HepG2 (cell line): ENCODE data around the gene MAVS. TPM values are rescaled to one million over a fixed set of nuclear protein-coding genes. Genes with fewer than 3 reads are reported as not detected.

Experiments used
- BCL6 ChIP-seq: IDR thresholded peaks from 2 replicates; pipeline ENCODE4 v1.6.1; 2016; ENCODE audit warnings: missing genetic modification reagents, missing compliant biosample characterization
- FOSL1 ChIP-seq: sonication (generic); formaldehyde crosslinking; IDR thresholded peaks from 2 replicates; pipeline ENCODE4 v1.9.0; 2021; ENCODE audit warnings: missing genetic modification reagents, borderline replicate concordance
- HNRNPL ChIP-seq: fragments of 200-400 bp; formaldehyde crosslinking; IDR thresholded peaks from 2 replicates; pipeline ENCODE4 v1.6.1; 2017; ENCODE audit warnings: mild to moderate bottlenecking, low read depth, low read length
- KDM4B ChIP-seq: sonication (generic); formaldehyde crosslinking; IDR thresholded peaks from 2 replicates; pipeline ENCODE4 v1.4.0; 2020; ENCODE audit warnings: missing genetic modification reagents
- NFYC ChIP-seq: IDR thresholded peaks from 2 replicates; pipeline ENCODE4 v1.6.1; 2016; ENCODE audit warnings: missing genetic modification reagents, missing compliant biosample characterization
- SAFB2 ChIP-seq: sonication (generic); formaldehyde crosslinking; IDR thresholded peaks from 2 replicates; pipeline ENCODE4 v1.5.1; 2020; ENCODE audit warnings: missing genetic modification reagents, low read depth, mild to moderate bottlenecking, borderline replicate concordance
- SOX6 ChIP-seq, 2 experiments: fragments of 450-650 bp in 1 of 2; sonication (generic) in 1 of 2; formaldehyde crosslinking in 1 of 2; IDR thresholded peaks; 2 replicates each; pipeline versions ENCODE4 v1.4.0 to v1.6.1; 2017 to 2020; ENCODE audit warnings: antibody characterized with exemption in 1 of 2, mild to moderate bottlenecking in 1 of 2, missing genetic modification reagents in 1 of 2
- ZNF121 ChIP-seq: sonication (generic); formaldehyde crosslinking; IDR thresholded peaks from 2 replicates; pipeline ENCODE4 v1.5.0; 2020; ENCODE audit warnings: mild to moderate bottlenecking, missing genetic modification reagents
- ZNF383 ChIP-seq: sonication (generic); formaldehyde crosslinking; IDR thresholded peaks from 2 replicates; pipeline ENCODE4 v1.4.0; 2020; ENCODE audit warnings: missing genetic modification reagents, mild to moderate bottlenecking, borderline replicate concordance
- ZNF589 ChIP-seq: sonication (generic); formaldehyde crosslinking; conservative IDR thresholded peaks from 2 replicates; pipeline ENCODE4 v1.8.0; 2022; ENCODE audit warnings: mild to moderate bottlenecking, moderate library complexity, missing genetic modification reagents
- ZNF713 ChIP-seq: sonication (generic); formaldehyde crosslinking; IDR thresholded peaks from 2 replicates; pipeline ENCODE4 v1.4.0; 2020; ENCODE audit warnings: mild to moderate bottlenecking, missing genetic modification reagents
- ZNF75D ChIP-seq: sonication (generic); formaldehyde crosslinking; IDR thresholded peaks from 2 replicates; pipeline ENCODE4 v1.8.1; 2023; ENCODE audit warnings: missing genetic modification reagents, mild to moderate bottlenecking, borderline replicate concordance
- polyA plus RNA-seq, 8 experiments: library from polyadenylated mRNA; depleted of rRNA in 3 of 8; stranded (reverse) in 7 of 8; unstranded in 1 of 8; fragments of >200 nt; fragmentation: Illumina TruSeq in 4 of 8; extraction: Trizol in 4 of 8; gene quantifications; 2 replicates each; pipeline versions ENCODE4 v1.2.1 to v1.2.3, GENCODE V29; 2011 to 2016; ENCODE audit warnings: low read depth in 4 of 8, missing spikeins in 1 of 8, mixed read lengths in 1 of 8; ENCODE audit not compliant: insufficient read depth in 1 of 8
- total RNA-seq, 5 experiments: library from RNA; depleted of rRNA; stranded (reverse); fragments of >200 nt; fragmentation: Illumina TruSeq; extraction: Trizol; gene quantifications; 2 replicates each; pipeline ENCODE4 v1.2.3, GENCODE V29; 2016; ENCODE audit warnings: low read depth in 1 of 5
- TF ChIP-seq, protein P1 (sequence below): sonication (generic); formaldehyde crosslinking; IDR thresholded peaks from 2 replicates; pipeline ENCODE4 v1.5.1; 2020; ENCODE audit warnings: missing genetic modification reagents, mild to moderate bottlenecking, borderline replicate concordance
- TF ChIP-seq, protein P2 (sequence below): sonication (generic); formaldehyde crosslinking; IDR thresholded peaks from 2 replicates; pipeline ENCODE4 v1.9.0; 2021; ENCODE audit warnings: missing genetic modification reagents, mild to moderate bottlenecking, borderline replicate concordance
- TF ChIP-seq, protein P3 (sequence below): sonication (generic); formaldehyde crosslinking; IDR thresholded peaks from 2 replicates; pipeline ENCODE4 v1.4.0; 2020; ENCODE audit warnings: mild to moderate bottlenecking, missing genetic modification reagents, borderline replicate concordance
- TF ChIP-seq, protein P4 (sequence below): sonication (generic); formaldehyde crosslinking; IDR thresholded peaks from 2 replicates; pipeline ENCODE4 v1.4.0; 2020; ENCODE audit warnings: mild to moderate bottlenecking, missing genetic modification reagents
- TF ChIP-seq, protein P5 (sequence below): sonication (generic); formaldehyde crosslinking; IDR thresholded peaks from 2 replicates; pipeline ENCODE4 v1.4.0; 2020; ENCODE audit warnings: missing genetic modification reagents

The MAVS gene
- total and polyA plus RNA-seq, 2 of the 13 experiments (the other 11 are each of a cell fraction or from before 2014, with no cell fraction given): 27.3 to 36.6 TPM

DNA sequence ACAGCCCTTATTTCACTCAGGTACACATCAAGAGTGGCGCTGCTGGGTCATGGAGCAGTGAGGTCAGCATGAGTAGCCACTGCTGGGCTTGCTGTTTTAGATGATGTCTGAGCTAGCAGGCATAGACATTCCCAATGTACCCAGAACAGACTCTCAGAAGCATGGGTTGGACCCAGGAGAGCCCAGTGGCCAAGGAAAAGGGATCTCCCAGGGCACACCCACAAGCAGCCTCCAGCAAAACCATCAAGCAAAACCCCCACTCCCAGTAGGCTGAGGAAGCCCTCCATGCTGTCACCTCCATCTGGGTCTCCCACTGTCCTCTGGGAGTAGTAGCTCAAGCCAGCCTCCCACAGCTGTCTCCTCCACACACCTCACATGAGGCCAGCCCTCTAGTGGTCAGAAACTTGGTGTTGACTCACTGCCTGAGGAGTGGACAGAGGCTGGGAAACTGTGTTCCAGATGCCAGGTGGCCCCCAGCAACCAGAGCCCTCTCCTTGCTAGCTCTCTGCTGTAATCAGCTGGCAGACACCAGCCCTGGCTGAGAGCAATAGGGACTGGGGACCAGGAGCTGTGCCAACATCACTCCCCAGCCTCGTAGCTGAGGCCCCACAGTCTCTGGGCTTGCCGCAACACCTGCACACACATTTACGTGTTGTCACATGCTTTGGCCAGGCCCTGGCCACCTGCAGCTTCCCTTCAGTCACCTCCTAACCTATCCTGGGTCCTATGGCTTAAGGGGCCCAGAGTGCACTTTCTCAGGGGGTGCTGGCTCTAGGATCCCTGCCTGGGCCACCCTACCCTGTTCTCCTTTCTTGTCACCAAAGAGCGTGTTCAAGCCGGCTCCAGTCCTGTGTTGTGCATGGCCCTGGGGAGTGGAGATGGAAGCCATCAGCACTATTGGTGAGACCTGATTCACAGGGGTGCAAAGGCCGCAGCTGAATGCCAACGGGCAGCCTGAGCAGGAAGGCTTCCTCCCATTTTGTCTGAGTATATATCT lies 28.2 kb upstream of the MAVS start (continued):
- no peak; the same call in 1 of the 2 replicates for TF ChIP-seq ZNF383 (CRISPR knock-in tag)
- TF ChIP-seq ZNF589: 0 out of 2 replicates have a peak, but pooled peaks have one; percentile 73
- peak; percentile 14; the same call in 1 of the 2 replicates for TF ChIP-seq NFYC (CRISPR knock-in tag)
- TF ChIP-seq SOX6 (IDR thresholded peaks at IDR 0.05): no peak
- TF ChIP-seq SOX6 (CRISPR knock-in tag; IDR thresholded peaks at IDR 0.05): peak; percentile 54; the same call in 1 of the 2 replicates
- TF ChIP-seq, protein P1, sequence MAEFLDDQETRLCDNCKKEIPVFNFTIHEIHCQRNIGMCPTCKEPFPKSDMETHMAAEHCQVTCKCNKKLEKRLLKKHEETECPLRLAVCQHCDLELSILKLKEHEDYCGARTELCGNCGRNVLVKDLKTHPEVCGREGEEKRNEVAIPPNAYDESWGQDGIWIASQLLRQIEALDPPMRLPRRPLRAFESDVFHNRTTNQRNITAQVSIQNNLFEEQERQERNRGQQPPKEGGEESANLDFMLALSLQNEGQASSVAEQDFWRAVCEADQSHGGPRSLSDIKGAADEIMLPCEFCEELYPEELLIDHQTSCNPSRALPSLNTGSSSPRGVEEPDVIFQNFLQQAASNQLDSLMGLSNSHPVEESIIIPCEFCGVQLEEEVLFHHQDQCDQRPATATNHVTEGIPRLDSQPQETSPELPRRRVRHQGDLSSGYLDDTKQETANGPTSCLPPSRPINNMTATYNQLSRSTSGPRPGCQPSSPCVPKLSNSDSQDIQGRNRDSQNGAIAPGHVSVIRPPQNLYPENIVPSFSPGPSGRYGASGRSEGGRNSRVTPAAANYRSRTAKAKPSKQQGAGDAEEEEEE (CRISPR knock-in tag): peak; percentile 30; the same call in 1 of the 2 replicates
- TF ChIP-seq BCL6 (CRISPR knock-in tag): peak; percentile 44
- TF ChIP-seq SAFB2 (CRISPR knock-in tag): 0 out of 2 replicates have a peak, but pooled peaks have one; percentile 63
- no peak for TF ChIP-seq FOSL1
- TF ChIP-seq ZNF713: peak; percentile 74; the same call in 1 of the 2 replicates
- TF ChIP-seq, protein P2, sequence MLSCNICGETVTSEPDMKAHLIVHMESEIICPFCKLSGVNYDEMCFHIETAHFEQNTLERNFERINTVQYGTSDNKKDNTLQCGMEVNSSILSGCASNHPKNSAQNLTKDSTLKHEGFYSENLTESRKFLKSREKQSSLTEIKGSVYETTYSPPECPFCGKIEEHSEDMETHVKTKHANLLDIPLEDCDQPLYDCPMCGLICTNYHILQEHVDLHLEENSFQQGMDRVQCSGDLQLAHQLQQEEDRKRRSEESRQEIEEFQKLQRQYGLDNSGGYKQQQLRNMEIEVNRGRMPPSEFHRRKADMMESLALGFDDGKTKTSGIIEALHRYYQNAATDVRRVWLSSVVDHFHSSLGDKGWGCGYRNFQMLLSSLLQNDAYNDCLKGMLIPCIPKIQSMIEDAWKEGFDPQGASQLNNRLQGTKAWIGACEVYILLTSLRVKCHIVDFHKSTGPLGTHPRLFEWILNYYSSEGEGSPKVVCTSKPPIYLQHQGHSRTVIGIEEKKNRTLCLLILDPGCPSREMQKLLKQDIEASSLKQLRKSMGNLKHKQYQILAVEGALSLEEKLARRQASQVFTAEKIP: no peak
- TF ChIP-seq, protein P3, sequence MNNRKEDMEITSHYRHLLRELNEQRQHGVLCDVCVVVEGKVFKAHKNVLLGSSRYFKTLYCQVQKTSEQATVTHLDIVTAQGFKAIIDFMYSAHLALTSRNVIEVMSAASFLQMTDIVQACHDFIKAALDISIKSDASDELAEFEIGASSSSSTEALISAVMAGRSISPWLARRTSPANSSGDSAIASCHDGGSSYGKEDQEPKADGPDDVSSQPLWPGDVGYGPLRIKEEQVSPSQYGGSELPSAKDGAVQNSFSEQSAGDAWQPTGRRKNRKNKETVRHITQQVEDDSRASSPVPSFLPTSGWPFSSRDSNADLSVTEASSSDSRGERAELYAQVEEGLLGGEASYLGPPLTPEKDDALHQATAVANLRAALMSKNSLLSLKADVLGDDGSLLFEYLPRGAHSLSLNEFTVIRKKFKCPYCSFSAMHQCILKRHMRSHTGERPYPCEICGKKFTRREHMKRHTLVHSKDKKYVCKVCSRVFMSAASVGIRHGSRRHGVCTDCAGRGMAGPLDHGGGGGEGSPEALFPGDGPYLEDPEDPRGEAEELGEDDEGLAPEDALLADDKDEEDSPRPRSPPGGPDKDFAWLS: no peak; the same call in 1 of the 2 replicates
- TF ChIP-seq, protein P4, sequence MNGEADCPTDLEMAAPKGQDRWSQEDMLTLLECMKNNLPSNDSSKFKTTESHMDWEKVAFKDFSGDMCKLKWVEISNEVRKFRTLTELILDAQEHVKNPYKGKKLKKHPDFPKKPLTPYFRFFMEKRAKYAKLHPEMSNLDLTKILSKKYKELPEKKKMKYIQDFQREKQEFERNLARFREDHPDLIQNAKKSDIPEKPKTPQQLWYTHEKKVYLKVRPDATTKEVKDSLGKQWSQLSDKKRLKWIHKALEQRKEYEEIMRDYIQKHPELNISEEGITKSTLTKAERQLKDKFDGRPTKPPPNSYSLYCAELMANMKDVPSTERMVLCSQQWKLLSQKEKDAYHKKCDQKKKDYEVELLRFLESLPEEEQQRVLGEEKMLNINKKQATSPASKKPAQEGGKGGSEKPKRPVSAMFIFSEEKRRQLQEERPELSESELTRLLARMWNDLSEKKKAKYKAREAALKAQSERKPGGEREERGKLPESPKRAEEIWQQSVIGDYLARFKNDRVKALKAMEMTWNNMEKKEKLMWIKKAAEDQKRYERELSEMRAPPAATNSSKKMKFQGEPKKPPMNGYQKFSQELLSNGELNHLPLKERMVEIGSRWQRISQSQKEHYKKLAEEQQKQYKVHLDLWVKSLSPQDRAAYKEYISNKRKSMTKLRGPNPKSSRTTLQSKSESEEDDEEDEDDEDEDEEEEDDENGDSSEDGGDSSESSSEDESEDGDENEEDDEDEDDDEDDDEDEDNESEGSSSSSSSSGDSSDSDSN (CRISPR knock-in tag): peak; percentile 92
- TF ChIP-seq HNRNPL: 0 out of 2 replicates have a peak, but pooled peaks have one; percentile 51
- TF ChIP-seq ZNF121 (CRISPR knock-in tag): peak; percentile 40; the same call in 1 of the 2 replicates
- no peak for TF ChIP-seq ZNF75D
- peak; percentile 56; the same call in 1 of the 2 replicates for TF ChIP-seq KDM4B (CRISPR knock-in tag)
- TF ChIP-seq, protein P5, sequence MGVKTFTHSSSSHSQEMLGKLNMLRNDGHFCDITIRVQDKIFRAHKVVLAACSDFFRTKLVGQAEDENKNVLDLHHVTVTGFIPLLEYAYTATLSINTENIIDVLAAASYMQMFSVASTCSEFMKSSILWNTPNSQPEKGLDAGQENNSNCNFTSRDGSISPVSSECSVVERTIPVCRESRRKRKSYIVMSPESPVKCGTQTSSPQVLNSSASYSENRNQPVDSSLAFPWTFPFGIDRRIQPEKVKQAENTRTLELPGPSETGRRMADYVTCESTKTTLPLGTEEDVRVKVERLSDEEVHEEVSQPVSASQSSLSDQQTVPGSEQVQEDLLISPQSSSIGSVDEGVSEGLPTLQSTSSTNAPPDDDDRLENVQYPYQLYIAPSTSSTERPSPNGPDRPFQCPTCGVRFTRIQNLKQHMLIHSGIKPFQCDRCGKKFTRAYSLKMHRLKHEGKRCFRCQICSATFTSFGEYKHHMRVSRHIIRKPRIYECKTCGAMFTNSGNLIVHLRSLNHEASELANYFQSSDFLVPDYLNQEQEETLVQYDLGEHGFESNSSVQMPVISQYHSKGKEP (CRISPR knock-in tag): 0 out of 2 replicates have a peak, but pooled peaks have one; percentile 20
